ENCODE measurements around the gene GTF3C5.
A peak's percentile ranks its signal among the peaks of the same experiment; 100 is the strongest.

GTF3C5 gene

DNA sequence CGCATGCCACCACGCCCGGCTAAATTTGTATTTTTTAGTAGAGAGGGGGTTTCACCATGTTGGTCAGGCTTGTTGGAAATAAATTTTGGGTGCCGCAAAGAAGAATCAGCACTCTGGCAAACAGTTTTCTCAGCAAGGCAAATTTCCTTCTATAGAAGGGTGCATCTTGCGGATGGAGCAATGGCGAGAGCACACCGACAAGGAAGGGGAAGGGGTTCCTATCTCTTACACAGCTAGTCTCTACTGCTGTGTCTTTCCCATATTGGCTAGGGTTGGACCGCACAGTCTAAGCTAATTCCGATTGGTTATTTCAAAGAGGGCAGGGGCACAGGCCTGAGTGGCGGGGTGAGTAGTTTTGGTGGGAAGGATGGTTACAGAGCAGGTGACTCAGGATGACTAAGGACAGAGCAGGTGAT is 707 bp downstream of the GTF3C5 start:
- no peak for DNase-seq

DNA sequence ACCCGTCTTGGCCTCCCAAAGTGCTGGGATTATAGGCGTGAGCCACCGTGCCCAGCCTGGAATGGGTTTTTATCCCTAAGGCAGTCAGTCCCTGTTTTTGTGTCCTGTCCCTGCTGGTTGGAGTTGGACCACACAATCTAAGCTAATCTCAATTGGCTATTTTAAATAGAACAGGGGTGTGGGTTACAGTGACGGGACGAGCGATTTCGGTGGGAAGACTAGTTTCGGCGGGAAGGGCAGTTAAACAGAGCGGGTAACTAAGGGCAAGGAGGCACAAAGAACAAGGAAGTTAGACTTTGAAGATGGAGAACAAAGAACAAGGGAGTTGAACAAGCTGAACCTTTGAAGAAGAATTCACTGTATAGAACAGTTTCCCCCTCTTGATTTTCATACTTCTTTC is 1.4 kb downstream of the GTF3C5 start:
- DNase-seq = no peak

DNA sequence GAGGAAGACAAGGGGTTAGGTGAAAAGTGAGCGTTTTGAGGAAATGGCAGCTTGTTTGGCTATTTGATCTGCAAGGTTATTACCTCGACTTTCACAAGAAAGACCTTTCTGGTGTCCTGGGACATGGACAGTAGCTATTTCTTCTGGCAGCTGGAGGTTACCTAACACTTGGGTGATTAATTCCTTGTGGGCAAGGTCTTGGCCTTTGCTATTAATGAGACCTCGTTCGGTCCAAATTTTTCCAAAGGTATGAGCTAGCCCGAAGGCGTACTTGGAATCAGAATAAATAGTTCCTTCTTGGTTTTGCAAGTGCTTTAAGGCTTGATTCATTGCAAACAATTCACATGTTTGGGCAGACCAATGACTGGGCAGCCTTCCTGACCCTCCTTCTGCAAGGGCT is 4.9 kb downstream of the GTF3C5 start:
- DNase-seq = no peak

DNA sequence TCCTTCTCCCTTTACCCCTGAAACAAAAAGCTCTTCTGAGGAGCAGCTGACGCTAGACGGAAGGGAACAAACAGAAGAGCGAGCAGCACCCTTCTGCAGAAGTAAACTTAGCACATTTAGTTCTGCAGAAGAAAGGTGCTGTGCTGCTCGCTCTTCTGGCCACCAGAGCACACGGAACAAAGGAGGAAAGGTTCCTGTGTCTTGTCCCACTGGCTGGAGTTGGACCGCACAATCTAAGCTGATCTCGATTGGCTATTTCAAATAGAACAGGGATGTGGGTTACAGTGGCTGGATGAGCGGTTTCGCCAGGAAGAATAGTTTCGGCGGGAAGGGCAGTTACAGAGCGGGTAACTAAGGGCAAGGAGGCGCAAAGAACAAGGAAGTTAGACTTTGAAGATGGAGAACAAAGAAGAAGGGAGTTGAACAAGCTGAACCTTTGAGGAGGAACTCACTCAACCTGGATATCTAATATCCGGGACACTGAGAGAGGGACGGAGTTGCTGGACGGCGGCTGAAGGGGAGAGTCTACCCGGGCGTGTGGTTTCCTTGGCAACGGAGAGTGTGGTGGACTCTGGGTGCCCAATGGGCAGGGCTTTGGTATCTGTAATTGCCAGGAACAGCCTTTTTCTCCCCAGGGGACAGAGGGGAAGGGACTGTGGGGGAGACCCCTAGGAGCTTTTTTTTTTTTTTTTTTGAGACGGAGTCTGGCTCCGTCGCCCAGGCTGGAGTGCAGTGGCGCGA is 7.1 kb downstream of the GTF3C5 start:
- DNase-seq = no peak

DNA sequence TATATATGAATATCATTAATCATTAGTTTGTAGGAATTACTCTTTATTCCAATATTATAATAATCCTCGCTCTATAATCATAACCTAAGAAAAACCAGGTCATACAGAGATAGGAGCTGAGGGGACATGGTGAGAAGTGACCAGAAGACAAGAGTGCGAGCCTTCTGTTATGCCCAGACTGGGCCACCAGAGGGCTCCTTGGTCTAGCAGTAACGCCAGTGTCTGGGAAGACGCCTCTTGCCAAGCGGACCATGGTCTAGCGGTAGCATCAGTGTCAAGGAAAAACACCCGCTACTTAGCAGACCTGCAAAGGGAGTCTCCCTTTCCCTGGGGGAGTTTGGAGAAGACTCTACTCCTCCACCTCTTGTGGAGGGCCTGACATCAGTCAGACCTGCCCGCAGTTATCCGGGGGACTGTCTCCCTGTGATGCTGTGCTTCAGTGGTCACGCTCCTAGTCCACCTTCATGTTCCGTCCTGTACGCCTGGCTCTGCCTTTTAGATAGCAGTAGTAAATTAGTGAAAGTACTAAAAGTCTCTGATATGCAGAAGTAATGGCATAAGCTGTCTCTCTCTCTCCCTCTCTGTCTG is 10.2 kb downstream of the GTF3C5 start:
- peak in 2 of 5 donors; percentile 15 for DNase-seq

DNA sequence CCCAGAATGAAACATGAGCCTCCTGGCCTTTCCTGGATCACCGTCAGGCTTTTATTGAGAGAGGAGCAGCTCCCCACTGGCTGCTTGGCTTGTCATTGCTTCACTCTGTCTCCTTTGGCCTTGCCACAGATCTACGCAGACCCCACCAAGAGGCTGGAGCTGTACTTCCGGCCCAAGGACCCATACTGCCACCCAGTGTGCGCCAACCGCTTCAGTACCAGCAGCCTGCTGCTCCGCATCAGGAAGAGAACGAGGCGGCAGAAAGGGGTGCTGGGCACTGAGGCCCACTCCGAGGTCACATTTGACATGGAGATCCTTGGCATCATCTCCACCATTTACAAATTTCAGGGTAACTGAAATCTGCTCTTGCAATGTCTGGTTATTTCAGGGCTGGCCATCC is 11.2 kb downstream of the GTF3C5 start:
- no peak for DNase-seq

DNA sequence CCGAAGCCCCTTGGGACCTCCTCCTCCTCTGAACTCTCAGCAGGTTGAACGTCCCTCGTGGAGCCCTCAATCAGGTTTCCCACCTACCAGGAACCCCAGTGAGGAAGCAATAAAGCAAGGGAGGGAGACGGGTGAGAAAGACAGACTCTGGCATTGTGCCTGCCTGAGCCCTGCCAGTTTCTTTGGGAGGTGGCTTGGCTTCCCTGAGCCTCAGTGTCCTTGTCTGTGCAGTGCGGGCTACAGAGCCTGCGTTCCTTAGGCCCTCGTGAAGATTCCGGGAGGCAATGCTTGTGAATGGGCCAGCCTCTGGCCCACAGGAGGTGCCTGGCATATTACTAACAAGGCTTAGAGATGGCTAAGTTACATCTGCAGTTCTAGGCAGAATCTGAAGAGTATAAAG is 11.9 kb downstream of the GTF3C5 start:
- no peak for DNase-seq

DNA sequence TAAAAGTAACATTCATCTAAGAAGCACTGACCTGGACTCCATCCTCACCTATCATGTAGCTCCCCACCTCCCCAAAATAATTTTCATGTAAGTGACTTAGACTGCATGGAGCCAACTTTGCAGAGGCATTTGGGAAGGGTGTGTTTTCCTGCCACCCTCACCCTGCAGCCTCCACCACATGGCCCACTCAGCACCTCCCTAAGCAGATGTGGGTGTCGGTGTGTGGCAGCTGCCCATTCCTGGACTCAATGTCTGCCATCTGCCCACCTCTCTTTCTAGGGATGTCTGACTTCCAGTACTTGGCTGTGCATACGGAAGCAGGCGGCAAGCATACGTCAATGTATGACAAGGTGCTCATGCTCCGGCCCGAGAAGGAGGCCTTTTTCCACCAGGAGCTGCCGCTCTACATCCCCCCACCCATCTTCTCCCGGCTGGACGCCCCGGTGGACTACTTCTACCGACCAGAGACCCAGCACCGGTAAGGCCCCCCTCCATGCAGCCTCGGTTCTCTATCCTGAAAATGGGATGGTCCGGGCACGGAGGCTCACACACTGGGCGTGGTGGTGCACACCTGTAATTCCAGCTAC is 12.7 kb downstream of the GTF3C5 start:
- DNase-seq = no peak

DNA sequence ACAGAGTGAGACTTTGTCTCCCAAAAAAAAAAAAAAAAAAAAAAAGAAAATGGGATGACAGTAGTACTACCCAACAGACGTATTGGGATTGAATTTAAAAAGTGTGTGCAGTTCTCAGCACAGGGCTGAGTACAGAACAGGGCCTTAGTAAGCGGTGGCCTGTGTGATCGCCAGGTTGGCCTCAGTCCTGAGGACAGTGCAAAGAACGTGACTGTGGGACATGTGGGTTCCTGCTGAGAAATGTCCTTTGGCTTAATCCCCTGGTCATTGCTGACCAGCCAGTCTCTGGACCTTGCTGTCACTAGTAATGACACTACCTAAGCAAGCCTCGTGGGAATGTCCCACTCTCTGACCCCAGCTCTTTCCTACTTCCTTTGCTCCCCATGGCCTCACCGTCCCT is 13.3 kb downstream of the GTF3C5 start:
- no peak for DNase-seq

DNA sequence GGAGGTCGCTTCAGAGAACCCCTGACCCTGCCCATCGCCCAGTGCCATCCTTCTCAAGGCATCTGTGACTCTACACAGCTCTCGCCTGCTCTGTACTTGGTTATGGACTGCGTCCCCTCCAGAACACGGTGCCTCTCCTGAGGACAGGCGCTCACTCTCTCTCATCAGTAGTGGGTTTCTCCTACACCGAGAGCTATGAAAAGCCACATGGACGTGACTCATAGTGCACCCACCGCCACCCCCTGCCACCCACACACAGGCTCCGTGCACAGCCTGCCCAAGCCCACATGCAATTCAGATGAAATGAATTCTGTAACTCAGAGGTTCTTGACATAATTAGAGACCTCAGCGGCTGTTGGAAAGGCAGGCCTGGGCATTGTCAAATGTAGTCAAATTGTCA is 13.9 kb downstream of the GTF3C5 start:
- DNase-seq = no peak

DNA sequence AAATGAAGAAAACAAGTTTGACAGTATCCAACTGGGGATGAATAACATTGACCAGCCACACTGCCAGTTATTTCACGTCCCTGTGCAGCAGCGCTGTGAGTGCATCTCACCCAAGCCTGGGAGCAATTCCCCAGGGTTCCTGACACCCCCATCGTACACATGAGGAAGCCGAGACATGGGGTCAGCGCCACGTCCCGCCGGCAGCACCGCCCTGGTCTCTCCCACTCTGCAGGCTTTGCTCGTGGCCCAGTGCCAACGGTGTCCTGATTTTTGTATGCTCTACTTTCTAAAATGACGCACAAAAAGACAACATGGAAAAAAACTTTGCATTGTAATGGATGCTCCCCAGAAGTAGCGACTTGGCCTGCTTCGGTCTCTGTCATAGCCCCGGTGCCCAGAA is 14.3 kb downstream of the GTF3C5 start:
- DNase-seq = no peak

DNA sequence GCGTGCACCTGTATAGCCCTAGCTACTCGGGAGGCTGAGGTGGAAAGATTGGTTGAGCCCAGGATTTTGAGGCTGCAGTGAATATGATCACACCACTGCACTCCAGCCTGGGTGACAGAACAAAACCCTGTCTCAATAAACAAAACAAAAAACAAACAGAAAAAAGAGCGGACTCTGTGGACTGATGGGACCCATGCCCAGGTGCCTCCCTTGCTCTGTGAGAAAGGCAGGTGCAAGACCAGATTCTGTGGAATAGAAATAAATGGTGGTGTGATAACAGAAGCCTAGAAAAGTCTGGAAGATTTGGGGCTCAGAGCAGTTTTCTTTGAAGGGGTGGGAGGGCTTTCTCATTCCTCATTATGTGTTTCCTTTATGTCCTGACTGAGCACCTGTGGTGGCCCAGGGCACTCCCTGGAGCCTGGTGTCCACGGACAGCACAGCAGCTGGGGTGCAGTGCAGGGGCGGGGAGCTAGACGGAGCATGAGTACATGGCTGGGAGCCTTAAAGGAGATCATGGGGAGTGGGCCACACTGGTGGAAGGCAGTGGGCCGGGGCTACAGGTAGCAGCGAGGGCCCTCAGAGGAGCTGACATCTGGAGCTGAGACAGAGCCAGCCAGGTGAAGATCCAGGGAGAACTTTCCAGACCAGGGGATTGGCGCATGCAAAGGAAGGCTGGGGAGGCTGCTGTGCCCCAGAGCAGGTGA is 15.6 kb downstream of the GTF3C5 start:
- DNase-seq = no peak

DNA sequence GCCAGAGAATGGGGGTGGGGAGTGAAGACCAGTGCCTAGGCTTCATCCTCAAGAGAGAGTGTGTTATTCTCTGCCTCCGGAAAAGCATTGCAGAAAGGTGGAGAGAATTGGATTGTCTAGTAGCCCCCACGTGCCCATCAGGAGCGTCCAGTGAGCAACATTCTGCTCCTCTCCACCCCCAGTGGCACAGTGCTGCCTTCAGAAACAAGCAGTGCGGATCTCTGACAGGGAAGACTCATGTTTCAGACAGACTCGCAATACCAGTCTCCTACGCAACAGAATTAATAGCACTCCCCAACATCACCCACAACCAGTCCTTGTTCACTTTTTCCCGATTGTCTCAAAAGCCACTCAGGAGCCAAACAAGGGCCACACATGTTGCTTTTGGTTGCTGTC is 16.1 kb downstream of the GTF3C5 start:
- no peak for DNase-seq

DNA sequence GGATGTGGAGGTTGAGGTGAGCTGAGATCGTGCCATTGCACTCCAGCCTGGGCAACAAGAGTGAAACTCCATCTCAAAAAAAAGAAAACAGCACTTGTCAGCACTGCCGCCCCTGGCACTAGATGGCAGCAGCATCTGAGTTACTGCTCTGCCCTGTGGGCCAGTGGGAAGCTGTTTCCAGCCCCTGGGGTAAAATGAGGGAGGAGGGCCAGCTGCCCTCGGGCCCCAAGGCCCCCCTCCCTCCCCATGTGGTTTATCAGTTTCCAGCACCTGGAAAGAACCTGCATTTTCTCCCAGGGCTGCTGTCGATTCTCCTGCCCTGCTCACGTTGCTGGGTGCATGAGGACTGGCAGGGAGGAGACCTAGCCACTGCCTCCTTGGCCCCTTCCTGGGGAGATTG is 17.8 kb downstream of the GTF3C5 start:
- DNase-seq = peak in 2 of 5 donors; percentile 11 to 51

DNA sequence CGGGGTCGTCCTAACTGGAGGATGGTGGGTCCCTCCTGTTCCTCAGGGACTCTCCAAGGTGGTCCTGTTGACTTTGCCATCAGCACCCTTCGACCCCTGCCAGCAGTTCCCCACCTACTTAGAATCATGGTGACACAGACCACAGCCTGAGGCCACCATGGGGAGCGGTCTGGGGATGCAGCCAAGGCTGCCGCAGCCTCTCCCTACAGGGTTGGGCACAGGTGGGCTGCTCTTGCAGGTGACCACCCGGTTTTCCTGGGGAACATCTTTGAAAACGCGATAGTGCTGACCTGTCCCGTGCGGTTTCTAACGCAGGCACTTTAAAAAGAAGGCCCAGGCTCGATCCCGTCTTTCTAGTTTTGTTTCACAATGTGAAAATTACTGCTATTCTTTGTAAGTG is 18.2 kb downstream of the GTF3C5 start:
- no peak for DNase-seq

DNA sequence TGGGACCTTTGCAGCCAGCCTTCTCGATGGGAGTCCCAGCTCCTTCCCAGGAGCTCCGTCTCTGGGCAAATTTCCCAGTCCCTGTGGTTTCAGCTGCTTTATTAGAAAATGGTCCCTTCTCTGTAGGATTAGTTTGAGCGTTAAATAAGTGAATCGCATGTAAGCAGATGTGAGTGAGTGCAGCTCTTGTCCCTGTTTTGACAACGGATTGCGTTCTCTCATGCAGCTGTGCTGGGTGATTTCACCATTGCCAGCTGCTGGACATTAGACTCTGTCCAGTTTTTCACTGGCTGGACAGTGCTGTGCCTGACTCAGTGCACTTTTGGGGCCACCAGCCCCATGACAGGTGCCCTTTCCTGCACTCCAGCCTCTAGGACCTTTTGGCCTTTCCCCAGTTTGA is 19.3 kb downstream of the GTF3C5 start:
- DNase-seq = no peak

DNA sequence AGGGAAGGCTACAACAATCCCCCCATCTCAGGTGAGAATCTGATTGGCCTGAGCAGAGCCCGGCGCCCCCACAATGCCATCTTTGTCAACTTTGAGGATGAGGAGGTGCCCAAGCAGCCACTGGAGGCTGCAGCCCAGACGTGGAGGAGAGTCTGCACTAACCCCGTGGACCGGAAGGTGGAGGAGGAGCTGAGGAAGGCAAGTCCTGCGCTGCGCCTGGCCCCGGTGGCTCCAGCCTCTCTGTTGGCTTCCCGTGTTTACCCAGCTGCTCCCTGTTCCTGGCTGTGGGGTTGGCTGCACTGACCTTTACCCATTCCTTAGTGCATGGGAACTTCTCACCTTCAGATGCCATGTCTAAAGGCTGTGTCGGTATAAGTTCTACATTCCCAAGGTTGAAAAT is 20.0 kb downstream of the GTF3C5 start:
- no peak for DNase-seq

DNA sequence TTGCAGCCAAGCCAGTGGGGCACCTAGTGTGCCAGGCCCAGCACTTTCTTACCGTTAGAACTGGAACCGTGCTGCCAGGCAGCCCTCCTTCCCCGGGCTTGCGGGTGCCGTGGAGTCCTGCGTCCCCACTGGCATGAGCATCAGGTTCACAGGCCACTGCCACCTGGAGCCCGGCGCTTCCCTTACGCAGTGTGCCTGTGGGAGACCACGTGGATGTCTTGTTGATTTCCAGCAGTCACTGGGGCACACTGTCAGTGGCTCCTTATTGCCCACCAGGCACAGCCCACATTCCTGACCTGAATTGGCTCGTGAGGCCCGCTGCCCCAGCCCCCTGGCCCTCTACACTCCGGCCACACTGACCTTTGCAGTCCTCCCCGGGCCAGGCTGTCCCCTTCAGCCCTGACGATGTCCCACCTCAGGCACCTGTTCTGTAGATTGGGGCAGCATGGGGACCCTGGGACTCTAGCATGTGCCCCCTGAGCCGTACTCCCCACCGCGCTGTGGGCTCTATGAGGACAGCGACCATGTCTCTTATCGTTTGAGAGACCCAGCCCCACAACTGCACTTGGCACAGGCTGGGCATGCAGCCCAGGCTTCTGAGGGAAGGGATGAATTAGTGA is 20.6 kb downstream of the GTF3C5 start:
- no peak for DNase-seq

DNA sequence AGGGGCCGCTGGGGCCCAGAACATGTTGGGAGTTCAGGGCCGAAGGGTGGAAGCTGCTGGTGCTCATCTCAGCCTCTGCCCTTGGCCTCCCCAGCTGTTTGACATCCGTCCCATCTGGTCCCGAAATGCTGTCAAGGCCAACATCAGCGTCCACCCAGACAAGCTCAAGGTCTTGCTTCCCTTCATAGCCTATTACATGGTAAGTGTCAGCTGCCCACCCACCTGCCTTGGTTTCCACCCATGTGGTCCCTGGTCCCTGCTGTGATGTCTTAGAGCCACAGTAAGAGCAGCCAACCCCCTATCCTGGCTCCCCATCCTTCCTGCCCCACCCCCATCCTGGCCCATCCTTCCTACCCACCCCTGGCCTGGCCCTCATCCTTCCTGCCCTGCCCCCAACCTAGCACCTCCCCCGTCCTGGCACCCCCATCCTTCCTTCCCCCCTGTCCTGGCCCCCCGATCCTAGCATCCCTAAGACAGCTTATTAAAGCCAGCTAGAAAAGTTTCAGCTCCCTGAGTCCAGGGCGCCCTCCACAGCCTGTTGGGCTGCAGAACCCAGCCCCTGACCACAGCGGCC is 21.3 kb downstream of the GTF3C5 start:
- no peak for DNase-seq

DNA sequence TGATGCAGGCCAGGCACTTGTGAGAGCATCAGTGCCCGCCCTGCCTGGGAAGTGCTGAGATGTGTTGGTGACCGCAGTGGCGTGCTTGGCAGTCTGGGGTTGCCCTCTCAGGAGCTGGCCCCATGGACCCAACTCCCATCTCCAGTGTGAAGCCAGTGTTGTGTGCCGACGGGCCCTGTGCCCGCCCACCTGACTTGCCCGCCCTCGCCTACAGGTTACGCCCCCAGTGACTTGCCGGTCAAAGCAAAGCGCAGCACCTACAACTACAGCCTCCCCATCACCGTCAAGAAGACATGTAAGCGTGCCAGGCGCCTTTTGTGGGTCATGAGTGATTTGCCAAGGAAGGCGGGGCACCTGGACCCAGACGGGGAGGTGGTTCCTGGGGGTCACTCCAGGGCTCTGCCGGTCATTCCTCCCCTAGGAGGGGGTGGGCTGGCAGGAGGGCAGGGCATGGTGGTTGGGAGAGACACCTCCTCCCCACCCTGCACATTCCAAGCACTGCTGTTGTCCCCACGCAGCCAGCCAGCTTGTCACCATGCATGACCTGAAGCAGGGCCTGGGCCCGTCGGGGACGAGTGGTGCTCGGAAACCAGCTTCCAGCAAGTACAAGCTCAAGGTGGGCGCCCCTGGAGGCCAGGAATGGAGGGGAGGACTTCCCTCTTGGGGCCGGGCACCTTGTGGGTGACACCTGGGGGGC is 23.5 kb downstream of the GTF3C5 start:
- DNase-seq = no peak

DNA sequence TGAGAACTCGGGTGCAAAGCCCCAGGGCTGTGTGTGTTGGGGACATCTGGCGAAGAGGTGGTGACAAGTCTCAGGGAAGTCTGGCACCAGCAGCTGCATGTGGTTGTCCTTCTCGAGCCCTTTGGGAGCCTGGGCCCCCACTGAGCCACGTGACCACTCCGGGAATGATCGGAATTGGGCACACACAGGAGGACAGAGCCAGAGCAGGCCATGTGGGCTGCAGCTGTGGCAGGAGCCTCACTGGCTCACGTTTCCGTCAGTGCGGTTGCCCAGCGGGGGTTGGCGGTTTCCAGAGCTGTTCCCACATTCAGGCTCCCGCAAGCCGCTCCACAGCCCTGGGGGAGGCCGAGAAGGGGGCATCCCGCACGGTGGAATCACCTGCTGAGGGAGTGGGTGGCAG is 24.2 kb downstream of the GTF3C5 start:
- no peak for DNase-seq

DNA sequence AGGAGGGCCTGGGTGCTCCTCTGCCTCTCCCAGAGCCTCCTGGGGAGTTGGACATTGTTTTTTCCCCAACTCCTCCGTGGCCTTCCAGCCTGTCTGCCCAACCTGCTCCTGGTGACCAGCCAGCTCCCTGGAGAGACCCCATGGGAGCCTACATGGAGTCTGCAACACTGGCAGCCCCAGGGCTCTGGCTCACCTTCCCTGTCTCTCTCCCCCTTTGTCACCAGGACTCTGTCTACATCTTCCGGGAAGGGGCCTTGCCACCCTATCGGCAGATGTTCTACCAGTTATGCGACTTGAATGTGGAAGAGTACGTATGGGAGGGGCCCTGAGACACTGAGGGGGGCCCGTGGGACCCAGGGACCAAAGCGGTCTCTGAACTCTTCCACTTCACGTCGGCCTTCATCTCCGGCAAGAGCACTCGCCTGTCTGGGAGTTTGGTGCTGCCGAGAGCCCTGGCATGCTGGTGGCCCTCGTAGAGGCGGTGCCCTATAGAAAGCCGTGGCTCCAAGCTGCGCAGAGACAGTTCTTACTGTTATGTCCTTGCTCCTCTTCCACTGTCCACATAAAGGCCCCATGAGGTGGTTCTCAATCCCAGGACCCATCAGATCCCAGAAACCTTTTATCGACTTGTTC is 25.1 kb downstream of the GTF3C5 start:
- DNase-seq = no peak
